Measurements from ENCODE around the gene LIMCH1. TPM values are rescaled to one million over a fixed set of nuclear protein-coding genes. Genes with fewer than 3 reads are reported as not detected.

The LIMCH1 gene
- total RNA-seq, 1 experiment from 2014 or later: 3.3 TPM

GRCh38 chr4:41678086-41678816, 140.3 kb downstream of the LIMCH1 start:
- Histone ChIP-seq H3K4me1 (ENCODE audit: insufficient read depth, low read length) (no peaks in the 10 kb centered on the region), H2BK5ac (ENCODE audit: insufficient read length, low read length) (no peak overlapping the region), H3K56ac (ENCODE audit: insufficient read length, low read depth, low read length) (no peak overlapping the region), H2BK15ac (ENCODE audit: low read depth, low read length) (no peak overlapping the region), H3K27me3 (ENCODE audit: insufficient read depth, low read length) (no peaks in the 10 kb centered on the region), H2BK20ac (ENCODE audit: low read depth, low read length, poor library complexity, severe bottlenecking) (no peak overlapping the region), H4K20me1 (ENCODE audit: control insufficient read depth, insufficient read depth, insufficient read length) (no peaks in the 10 kb centered on the region), H4K5ac (ENCODE audit: insufficient read length, low read depth, low read length) (no peak overlapping the region), H3K4me2 (ENCODE audit: insufficient read depth, insufficient read length, low read length) (no peak overlapping the region), H2BK120ac (ENCODE audit: low read depth, low read length, poor library complexity, severe bottlenecking) (no peak overlapping the region), H3K14ac (ENCODE audit: insufficient read depth, low read length) (no peak overlapping the region), H3K4ac (ENCODE audit: low read depth, low read length) (no peak overlapping the region), H4K8ac (replicated peaks; ENCODE audit: insufficient read length, low read depth, low read length) (no peak overlapping the region), H3K9me3 (ENCODE audit: control insufficient read depth, low read depth, low read length) (no peaks in the 10 kb centered on the region), H3K79me2 (ENCODE audit: insufficient read depth, low read length) (no peaks in the 10 kb centered on the region), H2AK5ac (ENCODE audit: insufficient read length, low read length) (no peak overlapping the region), H3K18ac (ENCODE audit: insufficient read length, low read depth, low read length) (no peak overlapping the region), H3K9ac (ENCODE audit: extremely low read depth, insufficient read length, low read length) (no peak overlapping the region), H3K23ac (ENCODE audit: insufficient read length, low read depth, low read length) (no peak overlapping the region), H3K27ac (ENCODE audit: insufficient read length, low read depth, low read length) (no peak overlapping the region), H3T11ph (ENCODE audit: low read length) (no peak overlapping the region), H2AFZ (ENCODE audit: low read length) (no peak overlapping the region), H2BK12ac (ENCODE audit: insufficient read length, low read depth, low read length) (no peak overlapping the region), H4K91ac (ENCODE audit: insufficient read length, low read depth, low read length) (no peak overlapping the region), H3K23me2 (ENCODE audit: insufficient read length, low read depth, low read length, poor library complexity, severe bottlenecking) (no peaks in the 10 kb centered on the region), H3K79me1 (ENCODE audit: insufficient read depth, low read depth, low read length, poor library complexity, severe bottlenecking) (no peaks in the 10 kb centered on the region)
- H3K4me1 Mint-ChIP-seq: peaks cover 5 to 9% of the 10 kb centered on the region in 2 experiments; a peak in 3 of 4 replicates
- H3K27ac Mint-ChIP-seq: no peak overlapping the region
- H3K36me3 Mint-ChIP-seq (ENCODE audit: insufficient read depth in 1 of 3, low read depth in 3 of 3): 0 out of 7 replicates have a peak, but pooled peaks cover 0 to 1% (median 0%) of the 10 kb centered on the region in 3 experiments
- no peak for TF ChIP-seq CTCF (conservative IDR thresholded peaks at IDR 0.05)
- no peak overlapping the region for H3K4me3 Mint-ChIP-seq
- DNase-seq: no peak
- no peaks in the 10 kb centered on the region for H3K9me3 Mint-ChIP-seq
- no CpG with 5 or more reads among the region's 7 CpGs for WGBS (ENCODE audit: extremely low coverage, insufficient read length, low lambda C conversion rate)
- H3K27me3 Mint-ChIP-seq (ENCODE audit: low read depth): no peaks in the 10 kb centered on the region
